ENCODE data around the gene DENND5B.

Gene DENND5B

GRCh38 chr12:31444736-31445135, 146.2 kb downstream of the DENND5B start:
- no peak for DNase-seq (ENCODE audit: extremely low spot score)
- POLR2A ChIA-PET = no interaction called here
- CTCF ChIA-PET = no interaction called here
- TF ChIP-seq L3MBTL2 (conservative IDR thresholded peaks at IDR 0.05) = no peak
- no peak for TF ChIP-seq FOXM1 (IDR thresholded peaks at IDR 0.05; ENCODE audit: borderline replicate concordance)
- no peak for TF ChIP-seq NFRKB (IDR thresholded peaks at IDR 0.05)
- no peak for TF ChIP-seq FOXK2 (IDR thresholded peaks at IDR 0.05)
- TF ChIP-seq, protein P1, sequence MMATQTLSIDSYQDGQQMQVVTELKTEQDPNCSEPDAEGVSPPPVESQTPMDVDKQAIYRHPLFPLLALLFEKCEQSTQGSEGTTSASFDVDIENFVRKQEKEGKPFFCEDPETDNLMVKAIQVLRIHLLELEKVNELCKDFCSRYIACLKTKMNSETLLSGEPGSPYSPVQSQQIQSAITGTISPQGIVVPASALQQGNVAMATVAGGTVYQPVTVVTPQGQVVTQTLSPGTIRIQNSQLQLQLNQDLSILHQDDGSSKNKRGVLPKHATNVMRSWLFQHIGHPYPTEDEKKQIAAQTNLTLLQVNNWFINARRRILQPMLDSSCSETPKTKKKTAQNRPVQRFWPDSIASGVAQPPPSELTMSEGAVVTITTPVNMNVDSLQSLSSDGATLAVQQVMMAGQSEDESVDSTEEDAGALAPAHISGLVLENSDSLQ (IDR thresholded peaks at IDR 0.05) = no peak
- TF ChIP-seq ZNF384 (IDR thresholded peaks at IDR 0.05) = no peak
- no peak for TF ChIP-seq SUZ12 (IDR thresholded peaks at IDR 0.05)
- TF ChIP-seq ELF4 (IDR thresholded peaks at IDR 0.05) = no peak
- TF ChIP-seq CTBP1 (IDR thresholded peaks at IDR 0.05; ENCODE audit: borderline replicate concordance) = no peak
- TF ChIP-seq ARNT (IDR thresholded peaks at IDR 0.05) = no peak
- TF ChIP-seq LEF1 (IDR thresholded peaks at IDR 0.05; ENCODE audit: borderline replicate concordance) = no peak
- no peak for TF ChIP-seq BHLHE40 (IDR thresholded peaks at IDR 0.05; ENCODE audit: borderline replicate concordance)
- TF ChIP-seq TARDBP (IDR thresholded peaks at IDR 0.05) = no peak

DNA sequence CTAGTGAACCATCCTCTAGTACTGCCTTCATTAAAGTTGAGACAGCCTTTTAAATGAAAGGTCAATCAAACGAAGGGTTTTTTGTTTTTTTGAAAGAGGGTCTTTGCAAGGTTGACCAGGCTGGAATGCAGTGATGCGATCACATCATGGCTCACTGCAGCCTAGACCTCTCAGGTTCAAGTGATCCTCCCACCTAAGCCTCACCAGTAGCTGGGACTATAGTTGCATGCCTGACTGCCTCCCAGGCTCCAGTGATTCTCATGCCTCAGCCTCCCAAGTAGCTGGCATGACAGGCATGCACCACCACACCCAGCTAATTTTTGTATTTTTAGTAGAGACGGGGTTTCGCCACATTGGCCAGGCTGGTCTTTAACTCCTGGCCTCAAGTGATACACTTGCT, 150.3 kb downstream of the DENND5B start:
- TF ChIP-seq NFRKB (IDR thresholded peaks at IDR 0.05) (no peak), ARNT (IDR thresholded peaks at IDR 0.05) (no peak), FOXA1 (IDR thresholded peaks at IDR 0.05) (no peak), FOXK2 (IDR thresholded peaks at IDR 0.05) (no peak), L3MBTL2 (conservative IDR thresholded peaks at IDR 0.05) (no peak), LEF1 (IDR thresholded peaks at IDR 0.05; ENCODE audit: borderline replicate concordance) (no peak), ELF4 (IDR thresholded peaks at IDR 0.05) (no peak), HDGF (IDR thresholded peaks at IDR 0.05; ENCODE audit: borderline replicate concordance) (no peak)
- ChIA-PET CTCF (interaction anchor here (0.6 kb wide), 1 partner anchor 1296 kb away, joined by 3 read pairs; no protein-coding TSS in a partner anchor), POLR2A (no interaction called here)
- no peak for DNase-seq (ENCODE audit: extremely low spot score)

DNA sequence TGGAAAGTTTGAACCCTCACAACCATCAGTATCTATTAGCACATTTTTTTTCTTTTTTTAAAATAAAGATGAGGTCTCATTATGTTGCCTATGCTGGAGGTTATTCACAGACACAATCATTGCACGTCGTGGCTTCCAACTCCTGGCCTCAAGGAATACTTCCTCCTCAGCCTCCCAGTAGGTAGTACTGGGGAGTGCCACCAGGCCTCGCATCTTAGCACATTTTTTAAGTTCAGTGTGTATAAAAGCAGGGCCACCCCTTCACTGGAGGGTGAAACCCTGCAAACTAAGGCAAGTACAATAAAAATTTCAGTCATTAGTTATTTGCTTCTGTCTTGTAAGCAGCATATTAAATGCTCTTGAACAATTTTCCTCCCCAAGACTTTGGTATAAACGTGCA, 150.8 kb downstream of the DENND5B start:
- DNase-seq (ENCODE audit: extremely low spot score) = no peak
- ChIA-PET CTCF (interaction anchor here (0.6 kb wide), 1 partner anchor 1296 kb away, joined by 3 read pairs; no protein-coding TSS in a partner anchor), POLR2A (no interaction called here)
- TF ChIP-seq FOXK2 (IDR thresholded peaks at IDR 0.05) (no peak), FOXM1 (IDR thresholded peaks at IDR 0.05; ENCODE audit: borderline replicate concordance) (no peak), ZNF384 (IDR thresholded peaks at IDR 0.05) (no peak)
- TF ChIP-seq, protein P1 (IDR thresholded peaks at IDR 0.05) = no peak

DNA sequence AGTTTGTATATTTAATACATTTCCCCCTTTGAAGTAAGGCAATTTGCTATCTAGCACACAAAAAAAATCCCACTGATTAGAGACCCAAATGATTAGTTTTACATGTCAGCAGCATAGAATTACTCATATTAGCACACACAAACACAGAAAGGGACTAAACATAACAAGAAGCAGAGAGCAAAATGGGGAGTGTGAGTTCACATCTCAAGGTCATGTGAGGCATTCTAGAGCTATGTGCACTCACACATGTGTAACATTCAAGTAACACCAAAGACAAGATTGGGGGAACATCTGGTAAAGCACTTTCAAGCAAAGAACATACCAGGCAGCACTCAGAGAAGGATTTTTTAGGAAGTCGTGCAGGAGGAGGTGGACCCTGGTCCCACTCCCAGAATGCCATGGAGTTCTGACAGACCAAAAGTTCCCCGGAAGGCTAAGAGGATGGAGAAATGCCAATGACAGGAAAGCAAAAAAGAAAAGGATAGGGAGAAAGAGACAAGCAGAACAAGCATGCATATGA, 159.2 kb downstream of the DENND5B start:
- ChIA-PET POLR2A (no interaction called here), CTCF (no interaction called here)

GRCh38 chr12:31423405-31423804, 167.5 kb downstream of the DENND5B start:
- TF ChIP-seq ARNT (IDR thresholded peaks at IDR 0.05) (no peak), SP1 (IDR thresholded peaks at IDR 0.05) (no peak), CTBP1 (IDR thresholded peaks at IDR 0.05; ENCODE audit: borderline replicate concordance) (no peak), LEF1 (IDR thresholded peaks at IDR 0.05; ENCODE audit: borderline replicate concordance) (no peak), NFRKB (IDR thresholded peaks at IDR 0.05) (no peak)
- ChIA-PET POLR2A (no interaction called here), CTCF (no interaction called here)
- DNase-seq (ENCODE audit: extremely low spot score) = no peak

More for the DNA sequence above, 159.2 kb downstream of the DENND5B start:
- TF ChIP-seq TARDBP (IDR thresholded peaks at IDR 0.05) = no peak
- no peak for TF ChIP-seq BHLHE40 (IDR thresholded peaks at IDR 0.05; ENCODE audit: borderline replicate concordance)
- no peak for TF ChIP-seq ELF4 (IDR thresholded peaks at IDR 0.05)
- no peak for TF ChIP-seq CTBP1 (IDR thresholded peaks at IDR 0.05; ENCODE audit: borderline replicate concordance)
- no peak for TF ChIP-seq SP1 (IDR thresholded peaks at IDR 0.05)
- no peak for TF ChIP-seq SUZ12 (IDR thresholded peaks at IDR 0.05)
- no peak for TF ChIP-seq HDGF (IDR thresholded peaks at IDR 0.05; ENCODE audit: borderline replicate concordance)
- no peak for TF ChIP-seq ZNF384 (IDR thresholded peaks at IDR 0.05)
- DNase-seq (ENCODE audit: extremely low spot score) = no peak

GRCh38 chr12:31412292-31412801, 178.6 kb downstream of the DENND5B start:
- no peak for DNase-seq (ENCODE audit: extremely low spot score)
- ChIA-PET CTCF (no interaction called here), POLR2A (no interaction called here)
- no peak for TF ChIP-seq BHLHE40 (IDR thresholded peaks at IDR 0.05; ENCODE audit: borderline replicate concordance)

DNA sequence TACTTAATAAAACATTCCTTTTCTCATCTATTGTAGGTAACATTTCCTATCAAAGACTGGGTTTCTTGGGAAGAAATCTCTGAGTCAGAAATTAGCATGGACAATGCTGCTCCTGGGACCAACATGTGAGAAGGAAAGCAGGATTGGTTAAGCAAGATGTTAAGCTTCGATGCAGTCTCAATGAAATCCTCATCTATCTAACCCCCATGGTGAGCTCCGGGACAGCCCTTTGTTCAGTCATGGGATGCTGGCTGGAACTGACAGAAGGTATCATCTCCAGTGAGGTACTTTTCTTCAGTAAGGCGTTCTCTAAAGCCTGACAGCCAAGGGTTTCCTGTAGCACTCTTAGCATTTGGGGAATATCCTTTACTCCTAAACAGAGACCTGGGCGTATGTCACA, 182.2 kb downstream of the DENND5B start:
- ChIA-PET CTCF (interaction anchor here (0.9 kb wide), 1 partner anchor 904 kb away, joined by 6 read pairs; no protein-coding TSS in a partner anchor), POLR2A (no interaction called here)
- no peak for DNase-seq (ENCODE audit: extremely low spot score)
- no peak for TF ChIP-seq FOXA1 (IDR thresholded peaks at IDR 0.05)
- TF ChIP-seq TARDBP (IDR thresholded peaks at IDR 0.05) = no peak
- TF ChIP-seq FOXM1 (IDR thresholded peaks at IDR 0.05; ENCODE audit: borderline replicate concordance) = no peak
- TF ChIP-seq ELF4 (IDR thresholded peaks at IDR 0.05) = no peak
- no peak for TF ChIP-seq SUZ12 (IDR thresholded peaks at IDR 0.05)
- no peak for TF ChIP-seq CTBP1 (IDR thresholded peaks at IDR 0.05; ENCODE audit: borderline replicate concordance)
- TF ChIP-seq SP1 (IDR thresholded peaks at IDR 0.05) = no peak
- TF ChIP-seq, protein P1 (IDR thresholded peaks at IDR 0.05) = no peak
- no peak for TF ChIP-seq NFRKB (IDR thresholded peaks at IDR 0.05)
- TF ChIP-seq ARNT (IDR thresholded peaks at IDR 0.05) = no peak
- no peak for TF ChIP-seq FOXK2 (IDR thresholded peaks at IDR 0.05)
- no peak for TF ChIP-seq HDGF (IDR thresholded peaks at IDR 0.05; ENCODE audit: borderline replicate concordance)

All from HEK293T (cell line).